GM18526 (cell line): ENCODE data around the gene FADD.

Experiments used
- POLR2A ChIP-seq: IDR thresholded peaks from 3 replicates; pipeline ENCODE4 v1.6.1; 2011; ENCODE audit not compliant: insufficient read length; ENCODE audit errors: extremely low read depth

Gene FADD

DNA sequence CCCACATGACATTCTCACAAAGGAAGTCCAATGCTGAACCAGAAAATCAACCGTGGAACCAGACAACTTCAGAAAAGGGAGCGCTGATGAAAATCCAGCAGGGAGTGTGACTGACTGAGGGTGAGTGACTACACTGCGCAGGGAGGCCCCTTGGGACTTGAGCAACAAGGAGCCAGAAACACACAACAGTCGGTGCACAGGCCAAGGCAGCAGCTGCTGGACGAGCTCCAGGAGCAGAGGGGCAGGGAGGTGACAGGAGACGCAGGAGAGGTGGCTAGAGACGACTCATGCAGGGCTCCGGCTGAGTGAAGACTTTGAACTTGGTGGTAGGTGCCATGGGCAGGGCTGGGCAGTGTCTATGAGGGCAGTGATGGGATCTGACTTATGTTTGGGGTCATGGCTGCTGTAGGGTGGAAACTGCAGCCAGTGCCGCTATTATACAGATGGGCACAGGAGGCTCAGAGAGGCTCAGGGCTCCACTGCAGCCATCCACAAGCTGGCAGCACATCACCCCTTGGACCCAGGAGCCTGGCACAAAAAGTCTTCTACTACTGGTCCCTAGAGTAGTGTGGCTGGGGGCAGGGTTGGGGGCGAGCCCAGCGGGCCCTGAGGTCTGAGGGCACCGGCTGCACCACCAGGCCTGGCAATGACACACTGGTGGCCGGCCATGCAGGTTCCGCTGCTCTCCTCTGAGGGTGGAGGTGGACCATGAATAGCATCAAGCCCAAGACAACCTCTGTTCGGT is 10.3 kb upstream of the FADD start:
- no peak for TF ChIP-seq POLR2A

DNA sequence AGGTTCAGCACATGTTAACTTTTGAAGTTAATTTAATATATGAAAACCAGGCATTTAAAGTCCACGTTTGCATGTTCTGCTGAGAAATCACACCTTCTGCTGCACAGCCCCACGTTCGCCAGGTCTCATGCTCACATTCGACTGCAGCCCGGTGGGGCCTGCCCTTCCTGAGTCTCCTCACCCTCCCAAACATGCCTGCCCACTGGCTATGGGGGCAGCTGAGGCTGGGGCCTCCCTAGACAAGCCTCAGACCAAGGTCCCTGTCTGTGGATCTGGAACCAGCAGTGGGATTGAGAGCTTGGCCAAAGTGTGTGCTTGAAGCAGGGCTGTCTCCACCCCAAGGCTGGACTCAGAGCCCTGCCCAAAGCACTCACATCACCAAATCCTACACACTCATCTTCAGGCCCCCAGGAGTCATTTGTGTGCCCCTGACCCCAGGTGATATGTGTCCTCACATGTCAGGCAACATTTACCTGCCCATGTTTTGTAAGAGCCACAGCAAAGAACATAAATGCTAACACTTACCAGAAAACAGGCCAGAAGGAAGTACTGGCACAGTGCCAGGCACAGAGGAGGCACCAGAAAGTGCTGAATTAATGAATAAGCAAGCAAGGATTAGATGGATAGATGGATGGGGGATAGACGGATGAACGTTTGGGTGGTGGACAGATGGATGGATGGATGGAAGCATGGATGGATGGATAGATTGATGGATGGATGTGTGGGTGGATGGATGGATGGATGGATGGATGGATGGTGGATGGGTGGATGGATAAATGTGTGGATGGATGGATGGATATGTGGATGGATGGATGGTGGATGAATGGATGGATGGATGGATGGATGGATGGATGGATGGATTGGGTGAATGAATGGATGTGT is 9.4 kb upstream of the FADD start:
- TF ChIP-seq POLR2A: no peak

DNA sequence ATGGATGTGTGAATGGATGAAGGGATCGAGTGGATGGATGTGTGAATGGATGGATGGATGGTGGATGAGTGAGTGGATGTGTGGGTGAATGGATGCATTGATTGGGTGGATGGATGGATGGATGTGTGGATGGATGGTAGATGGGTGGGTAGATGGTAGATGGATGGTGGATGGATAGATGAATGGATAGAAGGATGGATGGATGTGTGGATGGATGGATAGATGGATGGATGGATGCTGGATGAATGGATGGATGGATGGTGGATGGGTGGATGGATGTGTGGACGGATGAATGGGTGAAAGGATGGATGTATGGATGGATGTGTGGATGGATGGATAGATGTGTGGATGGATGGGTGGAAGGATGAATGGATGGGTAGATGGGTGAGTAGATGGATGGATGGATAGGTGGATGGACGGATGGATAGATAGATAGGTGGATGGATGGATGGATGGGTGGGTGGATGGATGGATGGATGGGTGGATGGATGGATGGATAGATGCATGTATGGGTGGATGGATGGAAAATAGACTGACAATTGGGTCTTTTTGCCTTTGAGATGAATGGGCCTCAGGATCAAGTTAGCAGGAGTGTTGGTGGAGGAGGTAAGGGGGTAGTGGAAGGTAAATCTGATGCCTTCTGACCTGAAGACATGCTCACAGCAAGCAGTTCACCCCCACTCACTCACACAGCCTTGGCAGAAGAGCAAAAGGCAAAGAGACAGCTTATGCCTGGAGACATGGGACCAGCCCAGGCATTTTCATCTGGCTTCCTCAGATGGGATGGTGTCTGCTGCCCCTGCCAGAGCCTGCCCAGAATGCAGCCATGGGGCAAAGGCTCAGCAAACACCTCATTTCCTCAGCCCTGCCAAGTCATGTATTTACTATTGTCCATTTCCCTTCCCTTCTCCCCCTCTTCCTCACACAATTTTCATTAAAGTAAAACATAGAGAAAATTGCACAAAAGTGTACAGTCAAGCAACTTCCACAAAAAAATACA is 8.0 kb upstream of the FADD start:
- no peak for TF ChIP-seq POLR2A

DNA sequence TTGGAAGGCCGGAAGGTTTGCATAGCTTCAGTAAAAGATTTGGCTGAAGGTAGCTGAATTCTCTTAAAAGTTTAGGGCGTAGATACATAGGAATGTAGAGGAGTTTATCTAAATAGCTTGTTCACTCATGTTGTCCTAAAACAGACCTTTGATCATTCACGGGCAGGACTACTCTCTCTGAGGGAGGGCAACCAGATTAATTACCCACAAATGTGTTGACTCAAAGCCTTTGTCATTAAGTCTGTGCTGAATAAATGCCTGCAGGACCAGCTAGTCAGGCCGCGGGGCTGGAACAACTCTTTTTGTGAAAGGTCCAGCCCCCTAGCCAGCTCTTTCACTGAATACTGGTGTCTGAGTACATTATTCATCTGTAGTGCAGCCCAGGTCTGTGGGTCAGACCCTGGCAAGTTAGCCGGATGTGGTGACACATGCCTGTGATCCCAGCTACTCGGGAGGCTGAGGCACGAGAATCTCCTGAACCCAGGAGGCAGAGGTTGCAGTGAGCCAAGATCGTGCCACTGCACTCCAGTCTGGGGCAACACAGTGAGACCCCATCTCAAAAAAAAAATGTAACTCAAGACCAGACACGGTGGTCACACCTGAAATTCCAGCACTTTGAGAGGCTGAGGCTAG is 2.8 kb upstream of the FADD start:
- no peak for TF ChIP-seq POLR2A

GRCh38 chr11:70201882-70202861 is 924 bp upstream of the FADD start:
- TF ChIP-seq POLR2A: no peak

GRCh38 chr11:70203751-70204465 is 812 bp downstream of the FADD start:
- no peak for TF ChIP-seq POLR2A

GRCh38 chr11:70204466-70204799 is 1.3 kb downstream of the FADD start:
- no peak for TF ChIP-seq POLR2A

DNA sequence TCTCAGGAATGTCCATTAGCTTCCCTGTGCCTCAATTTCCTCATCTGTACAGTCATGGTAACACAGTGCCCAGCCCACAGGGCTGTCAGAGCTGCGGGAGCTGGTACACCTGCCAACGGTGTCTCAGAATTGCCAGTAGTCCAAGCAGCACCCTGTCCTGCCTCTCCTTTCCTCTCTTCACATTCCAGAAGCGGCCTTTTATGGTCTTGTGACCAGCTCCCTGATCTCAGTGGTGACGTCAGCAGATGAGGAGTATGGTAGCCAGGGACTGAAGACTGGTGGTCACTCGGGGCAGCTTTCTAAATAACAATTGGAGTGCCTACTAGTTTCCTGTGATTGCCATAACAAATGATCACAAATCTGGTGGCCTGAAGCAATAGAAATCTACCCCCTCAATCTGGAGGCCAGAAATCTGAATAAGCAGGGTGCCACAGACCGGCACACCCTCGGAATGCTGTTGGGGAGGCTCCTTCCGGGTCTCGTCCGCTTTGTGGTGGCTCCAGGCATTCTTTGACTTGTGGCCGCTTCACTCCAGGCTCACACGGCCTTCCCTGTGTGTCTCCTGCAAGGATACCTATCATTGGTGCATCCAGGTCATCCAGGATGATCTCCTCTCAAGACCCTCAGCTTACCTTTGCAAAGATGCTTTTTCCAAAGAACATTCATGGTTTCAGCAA is 2.1 kb downstream of the FADD start:
- TF ChIP-seq POLR2A: no peak

GRCh38 chr11:70205766-70206165 is 2.7 kb downstream of the FADD start:
- no peak for TF ChIP-seq POLR2A

DNA sequence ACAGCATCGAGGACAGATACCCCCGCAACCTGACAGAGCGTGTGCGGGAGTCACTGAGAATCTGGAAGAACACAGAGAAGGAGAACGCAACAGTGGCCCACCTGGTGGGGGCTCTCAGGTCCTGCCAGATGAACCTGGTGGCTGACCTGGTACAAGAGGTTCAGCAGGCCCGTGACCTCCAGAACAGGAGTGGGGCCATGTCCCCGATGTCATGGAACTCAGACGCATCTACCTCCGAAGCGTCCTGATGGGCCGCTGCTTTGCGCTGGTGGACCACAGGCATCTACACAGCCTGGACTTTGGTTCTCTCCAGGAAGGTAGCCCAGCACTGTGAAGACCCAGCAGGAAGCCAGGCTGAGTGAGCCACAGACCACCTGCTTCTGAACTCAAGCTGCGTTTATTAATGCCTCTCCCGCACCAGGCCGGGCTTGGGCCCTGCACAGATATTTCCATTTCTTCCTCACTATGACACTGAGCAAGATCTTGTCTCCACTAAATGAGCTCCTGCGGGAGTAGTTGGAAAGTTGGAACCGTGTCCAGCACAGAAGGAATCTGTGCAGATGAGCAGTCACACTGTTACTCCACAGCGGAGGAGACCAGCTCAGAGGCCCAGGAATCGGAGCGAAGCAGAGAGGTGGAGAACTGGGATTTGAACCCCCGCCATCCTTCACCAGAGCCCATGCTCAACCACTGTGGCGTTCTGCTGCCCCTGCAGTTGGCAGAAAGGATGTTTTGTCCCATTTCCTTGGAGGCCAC is 3.3 kb downstream of the FADD start:
- TF ChIP-seq POLR2A: no peak

DNA sequence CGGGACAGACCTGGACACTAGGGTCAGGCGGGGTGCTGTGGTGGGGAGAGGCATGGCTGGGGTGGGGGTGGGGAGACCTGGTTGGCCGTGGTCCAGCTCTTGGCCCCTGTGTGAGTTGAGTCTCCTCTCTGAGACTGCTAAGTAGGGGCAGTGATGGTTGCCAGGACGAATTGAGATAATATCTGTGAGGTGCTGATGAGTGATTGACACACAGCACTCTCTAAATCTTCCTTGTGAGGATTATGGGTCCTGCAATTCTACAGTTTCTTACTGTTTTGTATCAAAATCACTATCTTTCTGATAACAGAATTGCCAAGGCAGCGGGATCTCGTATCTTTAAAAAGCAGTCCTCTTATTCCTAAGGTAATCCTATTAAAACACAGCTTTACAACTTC is 3.9 kb downstream of the FADD start:
- TF ChIP-seq POLR2A: no peak
